HG03439 (cell line): ENCODE measurements around the gene ZNF536.
"Not testable (repeated sequence)": the region's sequence is repeated elsewhere in the genome, so short reads cannot be mapped to it uniquely, and the experiment has no call there.

Experiments
- ATAC-seq: cut with Tn5 transposase; IDR thresholded peaks from one replicate; pipeline ENCODE4 v1.9.1; 2021; ENCODE audit warnings: mild to moderate bottlenecking, moderate library complexity; ENCODE audit not compliant: unreplicated experiment

ZNF536 gene

DNA sequence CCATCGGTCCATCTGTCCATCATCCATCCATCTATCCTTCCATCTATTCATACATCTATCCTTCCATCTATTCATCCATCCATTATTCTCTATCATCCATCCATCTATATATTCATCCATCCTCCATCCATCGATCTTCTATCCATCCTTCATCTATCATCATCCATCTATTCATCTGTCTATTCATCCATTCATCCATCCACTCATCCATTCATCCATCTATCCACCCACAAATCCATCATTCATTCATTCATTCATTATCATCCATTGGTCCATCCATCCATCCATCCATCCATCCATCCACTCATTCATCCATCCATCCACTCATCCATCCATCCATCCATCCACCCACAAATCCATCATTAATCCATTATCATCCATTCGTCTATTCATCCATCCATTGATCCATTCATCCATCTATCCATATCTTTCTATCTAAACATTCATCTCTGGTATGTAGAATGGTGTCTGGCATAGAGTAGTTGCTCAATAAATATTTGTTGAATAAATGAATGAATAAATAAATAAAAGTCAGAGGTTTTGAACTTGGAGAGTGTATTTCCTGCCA lies 36.6 kb downstream of the ZNF536 start:
- no peak for ATAC-seq

DNA sequence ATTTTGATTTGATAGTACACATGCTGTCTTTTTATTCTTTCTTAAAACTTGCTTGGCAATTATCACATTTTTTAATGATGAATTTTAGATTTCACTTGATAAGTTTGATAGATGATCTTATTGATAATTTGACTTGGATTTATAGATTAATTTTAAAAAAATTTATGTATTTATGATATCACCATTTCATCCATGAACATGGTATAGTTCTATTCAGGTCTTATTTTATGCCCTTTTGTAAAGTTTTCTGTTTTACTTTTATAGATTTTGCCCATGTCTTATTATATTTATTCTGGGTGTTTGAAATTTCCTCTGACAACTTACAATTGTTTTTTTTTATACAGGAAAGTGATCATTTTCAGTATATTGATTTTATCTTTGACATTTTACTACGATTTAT lies 39.5 kb downstream of the ZNF536 start:
- no peak for ATAC-seq

DNA sequence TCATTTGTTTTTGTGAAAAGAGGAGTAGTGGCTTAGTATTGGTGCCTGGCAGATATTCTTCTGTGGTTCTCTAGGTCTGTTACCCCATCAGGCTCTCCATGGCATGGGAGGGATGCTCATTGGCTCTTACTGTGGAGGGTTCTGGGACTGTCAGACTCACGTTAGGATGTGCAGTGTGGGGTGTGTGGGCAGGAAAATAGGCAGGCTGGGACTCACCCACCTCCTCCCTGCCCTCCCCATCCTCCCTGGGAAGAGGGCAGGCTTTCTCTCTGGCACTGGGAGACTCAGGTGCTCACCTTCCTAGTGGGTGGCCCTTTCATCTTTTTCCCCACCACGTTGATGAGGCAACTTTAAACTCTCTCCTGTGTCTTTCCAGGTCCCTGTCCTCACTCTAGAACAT lies 44.2 kb downstream of the ZNF536 start:
- no peak for ATAC-seq

DNA sequence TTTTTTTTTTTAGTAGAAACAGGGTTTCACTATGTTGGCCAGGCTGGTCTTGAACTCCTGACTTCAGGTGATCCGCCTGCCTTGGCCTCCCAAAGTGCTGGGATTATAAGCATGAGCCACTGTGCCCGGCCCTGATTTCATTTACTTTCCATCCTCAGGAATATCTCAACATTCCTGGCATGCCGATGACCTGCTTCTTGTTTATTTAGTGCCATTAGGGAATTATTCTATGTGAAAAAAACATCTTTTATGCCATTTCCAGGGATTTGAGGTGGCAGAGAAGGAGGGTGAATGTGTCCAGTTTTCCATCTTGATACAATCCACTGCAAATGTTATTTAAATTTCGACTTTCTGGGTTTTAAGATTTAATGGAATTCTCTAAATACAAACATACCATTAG lies 45.0 kb downstream of the ZNF536 start:
- ATAC-seq, result not testable (repeated sequence)

DNA sequence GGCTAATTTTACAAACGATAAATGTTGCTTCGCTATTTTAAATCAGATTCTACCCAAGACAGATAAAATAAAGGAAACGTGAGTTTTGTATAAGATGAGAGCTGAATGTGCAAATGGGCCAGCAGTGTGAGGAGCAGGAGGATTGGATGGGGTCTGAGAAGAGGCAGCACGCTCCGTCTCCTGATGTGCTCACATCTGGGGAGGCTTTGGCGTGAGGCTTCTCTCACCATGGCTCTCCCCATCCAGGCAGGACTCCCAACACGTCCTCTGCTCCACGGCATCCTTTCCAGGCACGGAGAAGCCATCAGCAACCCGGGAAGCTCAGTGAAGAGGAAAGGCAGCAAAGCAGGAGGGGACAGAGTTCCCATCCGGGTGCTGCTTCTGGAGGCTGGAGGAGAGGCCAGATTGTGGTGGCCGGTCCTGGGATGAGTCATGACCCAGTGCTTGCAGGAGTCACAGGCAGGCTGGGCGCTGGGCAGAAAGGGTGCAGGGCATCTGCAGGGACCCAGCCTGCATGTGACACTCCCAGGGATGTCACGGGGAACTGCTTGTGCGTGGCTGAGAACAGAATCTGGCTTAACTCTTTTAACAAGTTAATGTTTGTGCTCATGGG lies 47.5 kb downstream of the ZNF536 start:
- no peak for ATAC-seq

DNA sequence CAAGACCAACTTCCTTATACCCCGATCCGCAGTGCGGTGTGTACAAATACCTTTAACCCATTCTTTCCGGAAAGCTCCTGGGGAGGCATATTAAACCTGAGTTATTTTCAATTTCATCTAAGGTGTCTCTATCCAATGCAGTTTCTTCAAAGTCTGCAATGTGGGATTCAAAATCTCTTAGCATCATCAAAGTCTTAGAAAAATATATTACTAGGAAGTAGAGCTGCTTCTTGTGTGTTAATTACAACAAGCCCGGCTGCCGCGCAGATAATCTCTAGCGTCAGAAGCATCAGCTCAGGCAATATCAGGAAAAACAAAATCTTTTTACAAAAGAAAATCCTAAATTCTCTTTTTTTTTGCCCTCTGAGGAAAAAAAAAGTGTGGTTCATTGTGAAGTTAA lies 48.1 kb downstream of the ZNF536 start:
- no peak for ATAC-seq

DNA sequence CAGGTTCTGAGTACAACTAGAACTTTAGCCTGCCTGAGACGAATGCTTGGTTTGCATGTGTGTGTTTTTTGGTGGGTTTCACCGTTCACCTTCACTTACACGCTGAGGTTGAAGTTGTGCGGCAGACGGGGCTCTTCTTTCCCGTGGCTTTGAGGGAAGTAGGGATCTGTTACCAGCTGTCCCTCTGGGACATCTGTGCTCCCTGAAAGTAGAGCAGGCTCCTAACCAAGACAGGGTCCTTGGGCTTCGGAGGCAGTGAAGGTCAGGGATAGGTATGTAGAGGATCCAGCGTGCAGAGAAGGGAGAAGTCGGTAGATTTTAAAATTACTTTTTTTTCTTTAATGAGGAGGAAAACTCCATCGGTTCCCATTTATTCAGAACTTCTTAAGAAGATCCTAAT lies 48.7 kb downstream of the ZNF536 start:
- no peak for ATAC-seq

DNA sequence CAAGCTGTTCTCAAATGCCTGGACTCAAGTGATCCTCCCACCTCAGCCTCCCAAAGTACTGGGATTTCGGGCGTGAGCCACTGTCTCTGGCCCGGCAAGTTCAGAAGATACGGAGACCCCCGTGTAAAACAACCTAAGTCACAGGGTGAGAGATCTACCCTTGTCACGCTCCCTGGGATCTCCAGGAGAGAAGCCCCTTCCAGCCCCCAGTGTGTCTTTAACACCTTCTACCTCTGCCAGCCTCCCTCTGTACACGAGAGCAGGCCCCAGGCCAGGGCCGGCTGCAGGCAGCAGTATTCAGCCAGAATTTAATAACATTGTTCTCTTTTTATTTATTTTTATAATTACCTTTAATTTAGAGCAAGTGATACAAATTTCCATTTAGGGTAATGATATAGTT lies 49.4 kb downstream of the ZNF536 start:
- ATAC-seq, result no peak

DNA sequence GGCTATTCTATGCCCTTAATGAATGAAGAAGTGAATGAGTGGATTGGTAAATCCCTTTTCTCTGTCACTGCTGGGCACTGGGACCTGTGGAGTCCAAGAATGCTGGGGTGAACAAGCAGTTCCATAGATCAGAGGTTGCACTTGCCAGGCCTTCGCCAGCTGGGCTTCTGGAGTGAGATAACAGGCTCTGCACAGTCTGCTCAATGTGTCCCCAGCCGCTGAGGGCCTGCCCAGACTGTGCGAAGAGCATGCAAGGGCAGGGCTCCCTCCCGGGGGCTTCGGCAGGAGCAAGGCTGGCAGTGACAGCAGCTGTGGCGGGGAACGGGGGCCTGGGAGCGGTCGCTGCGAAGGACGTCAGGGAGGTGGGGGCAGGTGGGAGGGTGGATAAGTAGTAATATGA lies 51.3 kb downstream of the ZNF536 start:
- ATAC-seq, result no peak

DNA sequence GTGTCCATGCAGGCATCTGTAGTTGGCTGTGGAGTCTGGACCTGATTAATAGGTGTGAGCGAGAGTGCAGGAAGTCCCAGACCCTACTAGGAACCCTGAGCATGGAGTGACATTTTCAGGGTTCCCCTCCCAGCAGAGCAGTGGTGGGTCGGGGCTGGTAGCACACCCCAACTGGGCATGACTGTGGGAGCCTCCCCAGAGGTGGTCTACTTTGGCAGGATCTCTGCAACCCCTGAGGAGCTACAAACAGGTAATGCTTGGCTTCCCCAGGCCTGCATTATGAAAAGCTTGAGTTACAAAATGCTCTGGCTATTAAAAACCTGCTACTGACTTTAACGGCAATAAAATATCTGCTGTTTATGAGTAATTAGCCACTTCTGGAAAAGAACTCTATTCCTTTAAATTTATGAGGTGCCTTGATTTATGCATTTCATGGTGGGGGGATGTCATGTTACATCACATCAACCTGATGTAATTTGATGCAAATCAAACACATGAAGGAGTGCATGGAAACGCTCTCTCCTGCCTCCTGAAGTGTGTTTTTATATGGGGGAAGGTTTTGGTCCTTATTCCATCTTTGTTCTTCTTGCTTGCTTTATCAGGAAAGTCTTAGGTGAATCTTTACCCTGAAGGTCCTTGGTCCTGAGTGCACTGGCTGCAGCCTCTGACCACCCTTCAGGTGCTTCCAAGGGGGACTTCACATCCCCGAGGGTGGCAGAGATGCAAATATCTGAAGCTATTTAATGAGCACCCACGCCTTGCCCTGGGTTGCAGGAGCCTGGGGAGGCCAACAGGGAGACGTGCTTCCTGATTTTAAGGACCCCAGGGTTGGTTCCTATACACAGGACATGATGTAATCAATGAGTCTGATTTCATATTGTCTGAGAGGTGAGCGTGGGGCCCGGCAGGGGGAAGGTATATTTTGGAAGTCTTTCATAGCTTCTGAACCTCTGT lies 54.0 kb downstream of the ZNF536 start:
- ATAC-seq, result no peak

DNA sequence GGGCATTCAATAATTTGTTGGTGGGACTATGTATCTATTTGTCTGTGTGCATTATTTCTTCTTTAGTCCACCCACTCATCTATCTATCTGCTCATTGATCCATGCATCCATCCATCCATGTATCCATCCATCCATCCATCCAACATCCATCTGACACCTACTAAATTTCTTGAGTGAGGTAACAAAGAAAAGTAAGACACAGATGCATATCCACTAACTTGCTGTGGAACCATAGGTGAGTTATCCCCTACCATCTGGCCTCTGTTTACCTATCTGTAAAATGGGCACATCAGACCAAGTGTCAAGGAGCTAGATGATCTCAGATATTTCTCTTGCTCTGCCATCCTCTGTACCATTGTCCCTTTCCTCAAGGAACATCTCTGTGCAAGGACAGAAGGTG lies 54.7 kb downstream of the ZNF536 start:
- ATAC-seq, result no peak

DNA sequence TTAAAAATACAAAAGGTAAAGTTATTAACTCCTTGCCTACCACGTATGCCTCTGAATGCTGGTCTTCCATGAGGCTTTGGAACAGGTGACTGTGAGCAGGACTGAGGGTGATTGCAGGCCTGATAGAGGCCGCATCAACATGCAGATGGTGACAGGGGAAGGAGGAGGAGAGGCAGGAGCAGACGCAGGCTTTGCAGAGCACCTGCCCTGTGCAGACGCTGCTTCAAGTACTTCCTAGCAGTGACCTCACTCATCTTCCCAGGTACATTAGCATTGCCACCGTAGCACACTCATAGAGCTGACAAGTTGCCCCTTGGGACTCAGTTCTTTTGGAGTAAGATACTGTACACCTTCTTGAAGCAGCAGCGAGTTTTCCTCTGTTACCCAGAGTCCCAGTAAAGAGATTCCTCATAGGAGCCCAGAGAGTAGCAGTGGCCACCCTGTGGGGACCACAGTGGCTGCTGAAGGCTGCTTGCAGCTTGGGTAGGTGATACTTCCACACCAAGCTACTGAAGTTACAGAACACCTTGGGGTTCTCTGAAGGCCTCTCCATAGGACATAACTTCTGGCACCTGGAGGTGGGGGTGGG lies 56.0 kb downstream of the ZNF536 start:
- no peak for ATAC-seq

DNA sequence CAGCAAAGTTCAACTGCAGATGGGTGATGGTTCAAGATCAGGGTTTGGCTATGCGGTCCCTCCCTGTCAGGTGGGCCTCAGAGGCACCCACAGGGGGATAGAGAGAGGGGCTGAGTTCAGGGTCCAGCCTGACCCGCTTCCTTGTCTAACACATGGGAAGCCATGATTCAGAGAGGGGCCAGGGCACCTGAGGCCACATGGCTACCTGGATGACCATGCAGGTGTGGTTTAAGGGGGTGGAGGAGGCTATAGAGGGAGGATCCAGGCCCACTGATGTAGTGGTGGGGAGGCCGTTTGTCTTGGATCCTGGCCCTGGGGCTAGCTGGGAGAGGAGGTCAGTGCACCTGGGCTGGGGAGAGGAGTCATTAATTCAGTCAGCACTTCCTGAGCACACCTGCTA lies 56.7 kb downstream of the ZNF536 start:
- ATAC-seq, result no peak

DNA sequence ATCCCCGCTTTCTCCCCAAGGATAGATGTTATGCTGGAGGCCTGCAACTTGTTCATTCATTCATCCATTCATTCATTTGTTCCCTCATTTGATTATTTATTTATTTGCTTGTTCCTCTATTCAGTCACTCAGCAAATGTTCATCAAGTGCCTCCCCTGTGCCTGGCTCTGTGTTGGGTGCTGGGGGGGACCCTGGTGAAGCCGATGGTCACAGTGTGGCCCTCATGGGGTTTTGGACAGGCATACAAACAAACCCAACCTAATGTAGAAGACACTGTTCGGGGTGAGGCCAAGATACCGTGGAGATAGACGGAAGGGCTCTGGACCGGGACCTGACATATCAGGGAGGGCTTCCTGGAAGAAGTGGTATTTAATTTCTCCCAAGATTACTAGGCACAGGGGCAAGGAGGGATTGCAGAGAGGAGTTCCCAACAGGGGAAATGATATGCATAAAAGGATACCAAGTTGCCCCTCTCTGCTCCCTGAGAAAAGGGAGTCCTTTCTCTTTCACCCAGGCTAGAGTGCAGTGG lies 58.1 kb downstream of the ZNF536 start:
- ATAC-seq, result no peak

DNA sequence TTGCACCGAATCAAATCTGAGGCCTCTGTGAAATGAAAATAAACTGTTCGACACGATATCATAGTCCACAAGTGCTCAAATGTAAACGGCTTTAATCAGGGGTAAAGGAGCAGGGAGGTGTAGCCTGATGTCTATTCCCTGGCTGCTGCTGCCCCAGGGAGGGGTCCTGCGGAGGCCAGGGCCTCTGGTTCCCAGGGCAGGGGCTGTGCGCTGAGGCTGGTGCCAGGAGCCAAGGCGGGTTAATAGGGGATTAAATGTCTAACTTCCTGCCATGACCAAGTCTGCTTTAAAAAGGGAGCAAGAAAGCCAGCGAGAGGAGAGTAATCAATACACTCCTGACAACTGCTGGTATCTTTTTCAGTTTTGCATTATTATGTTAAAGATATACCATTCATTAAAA lies 59.4 kb downstream of the ZNF536 start:
- no peak for ATAC-seq

DNA sequence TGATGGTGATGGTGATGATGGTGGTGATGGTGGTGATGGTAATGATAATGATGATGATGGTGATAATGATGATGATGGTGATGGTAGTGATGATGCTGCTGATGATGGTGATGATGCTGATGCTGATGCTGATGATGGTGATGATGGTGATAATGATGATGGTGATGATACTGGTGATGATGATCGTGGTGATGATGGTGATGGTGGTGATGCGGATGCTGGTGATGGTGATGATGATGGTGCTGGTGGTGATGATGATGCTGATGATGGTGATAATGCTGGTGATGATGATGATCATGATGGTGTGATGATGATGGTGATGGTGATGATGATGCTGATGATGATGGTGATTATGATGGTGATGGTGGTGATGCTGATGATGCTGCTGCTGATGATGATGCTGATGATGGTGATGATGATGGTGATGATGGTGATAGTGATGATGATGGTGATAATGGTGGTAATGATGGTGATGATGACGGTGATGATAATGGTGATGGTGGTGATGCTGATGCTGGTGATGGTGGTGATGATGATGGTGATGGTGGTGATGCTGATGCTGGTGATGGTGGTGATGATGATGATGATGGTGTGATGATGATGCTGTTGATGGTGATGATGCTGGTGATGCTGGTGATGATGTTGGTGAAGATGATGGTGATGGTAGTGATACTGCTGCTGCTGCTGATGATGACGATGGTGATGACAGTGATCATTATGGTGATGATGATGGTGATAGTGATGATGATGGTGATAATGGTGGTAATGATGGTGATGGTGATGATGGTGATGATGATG lies 62.8 kb downstream of the ZNF536 start:
- no peak for ATAC-seq

DNA sequence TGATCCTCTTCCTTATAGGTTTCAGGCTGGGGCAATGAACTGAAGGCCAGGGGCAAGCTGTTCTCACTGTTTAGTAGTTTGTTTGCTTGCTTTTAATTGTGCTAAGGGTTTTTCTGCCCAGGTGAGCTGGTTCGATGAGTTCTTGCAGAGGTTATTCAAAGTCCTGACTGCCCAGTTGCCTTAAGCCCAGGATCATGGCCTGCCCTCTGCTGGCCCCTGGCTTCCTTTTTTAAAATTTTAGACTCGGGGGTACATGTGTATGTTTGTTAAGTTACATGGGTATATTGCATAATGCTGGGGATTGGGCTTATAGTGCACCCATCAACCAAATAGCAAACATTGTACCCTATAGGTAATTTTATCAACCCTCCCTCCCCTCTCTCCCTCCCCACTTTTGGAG lies 65.7 kb downstream of the ZNF536 start:
- ATAC-seq, result no peak

DNA sequence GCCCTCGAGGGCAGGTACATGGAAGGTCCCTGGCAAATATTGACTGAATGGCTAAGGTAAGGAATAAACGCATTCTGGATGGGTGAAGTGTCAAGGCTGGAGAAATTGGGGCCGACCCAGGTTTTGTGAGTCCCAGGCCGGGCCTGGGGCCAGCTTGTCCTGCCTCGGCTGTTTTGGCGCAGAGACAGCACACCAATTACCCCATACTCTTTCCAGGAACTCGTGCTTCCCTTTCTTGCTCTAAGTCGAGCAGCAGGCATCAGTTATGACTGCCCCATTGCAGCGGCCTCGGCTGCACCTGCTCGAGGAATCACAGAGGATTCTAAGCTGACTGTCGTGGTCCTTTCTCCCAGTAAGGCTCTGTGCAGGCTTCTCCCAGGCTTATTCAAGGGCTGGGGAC lies 67.1 kb downstream of the ZNF536 start:
- ATAC-seq, result no peak

DNA sequence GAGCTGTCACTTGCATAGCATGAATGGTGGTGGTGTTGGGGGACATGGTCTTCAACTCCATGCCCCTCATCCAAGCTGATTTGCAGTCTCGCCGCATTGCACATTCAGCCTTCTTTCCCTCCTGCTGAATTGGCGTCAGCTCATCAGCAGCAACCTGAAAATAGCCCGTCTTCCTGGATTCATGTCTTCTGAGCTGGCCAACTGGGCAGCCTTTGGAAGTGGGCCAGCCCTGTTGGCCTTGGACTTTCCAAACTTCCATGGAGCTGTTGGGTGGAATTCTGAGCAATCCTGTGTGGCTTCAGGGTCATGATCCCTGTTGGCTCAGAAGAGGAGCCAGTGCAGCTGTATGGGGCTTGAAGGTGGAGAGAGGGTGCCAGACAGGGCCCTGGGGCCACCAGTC lies 68.8 kb downstream of the ZNF536 start:
- no peak for ATAC-seq

DNA sequence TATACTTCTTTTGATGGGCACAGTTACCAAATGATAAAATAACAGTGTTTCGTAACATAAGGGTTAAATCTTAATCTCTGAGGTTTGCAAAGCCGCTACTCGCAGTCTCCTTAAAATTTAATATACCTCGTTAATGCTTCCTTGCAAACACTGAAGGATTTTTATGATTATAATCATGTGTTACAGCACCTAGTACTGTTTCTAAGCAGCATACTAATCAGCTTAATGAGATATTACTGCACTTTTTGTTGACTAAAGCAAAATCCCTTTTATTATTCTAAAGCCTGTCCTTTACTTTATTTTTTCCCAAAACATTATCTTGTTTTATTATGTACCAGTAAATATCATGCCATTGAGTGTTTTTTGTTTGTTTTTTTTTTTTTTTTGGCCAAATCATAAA lies 70.5 kb downstream of the ZNF536 start:
- ATAC-seq, result no peak
